Peyer's patch (tissue), 4 donors: Measurements from ENCODE around the gene AGAP1.

ENCODE experiments used
- CTCF ChIP-seq, 6 experiments: fragments of 450-650 bp in 4 of 6; fragments of 200-600 bp in 2 of 6; sonication (generic) in 1 of 6; IDR thresholded peaks; one replicate each; pipeline ENCODE4 v1.5.1; 2017 to 2019; ENCODE audit warnings: antibody characterized with exemption in 6 of 6, mild to moderate bottlenecking in 3 of 6, moderate library complexity in 1 of 6
- POLR2A ChIP-seq, 2 donors: fragments of 450-650 bp; IDR thresholded peaks; one replicate each; pipeline ENCODE4 v1.5.1; 2017; ENCODE audit warnings: antibody characterized with exemption in 2 of 2, mild to moderate bottlenecking in 2 of 2, moderate library complexity in 2 of 2

- TF ChIP-seq CTCF (IDR thresholded peaks at IDR 0.05) (no peak), POLR2A (IDR thresholded peaks at IDR 0.05) (no peak)
These were observed 363.8 kb downstream of the AGAP1 start for GRCh38 chr2:235857598-235857997.
